ENCODE data around the gene HPGD. TPM values are rescaled to one million over a fixed set of nuclear protein-coding genes. Genes with fewer than 3 reads are reported as not detected.

HPGD gene
- total RNA-seq, 1 experiment from 2014 or later: 1.2 TPM

- in situ Hi-C loops (cut with HindIII; ENCODE audit: low pct_unique_long_range_greater_than_20kb, low sequenced_read_pairs) (no loop called here), intact Hi-C loops (cut with micrococcal nuclease; ENCODE audit: unreplicated experiment) (no loop called here)
- Histone ChIP-seq H3K27ac (ENCODE audit: low read length) (no peak overlapping the region), H3K27me3 (ENCODE audit: control insufficient read depth, insufficient read depth, low read length) (no peaks in the 10 kb centered on the region), H3K4me1 (ENCODE audit: control insufficient read depth, insufficient read depth, low read length) (no peaks in the 10 kb centered on the region), H3K36me3 (ENCODE audit: control insufficient read depth, insufficient read depth, low read length) (no peaks in the 10 kb centered on the region), H3K4me3 (ENCODE audit: low read depth in 2 of 2, low read length in 2 of 2) (no peak overlapping the region), H3K9me3 (ENCODE audit: control insufficient read depth, insufficient read depth, low read depth, low read length) (no peaks in the 10 kb centered on the region)
- BruUV-seq (replicated peaks): no TSS peak
- POLR2A ChIA-PET: no interaction called here
- TF ChIP-seq POLR2AphosphoS5 (IDR thresholded peaks at IDR 0.05; ENCODE audit: low read depth, low read length) (no peak), SIN3A (IDR thresholded peaks at IDR 0.05; ENCODE audit: borderline replicate concordance, insufficient read depth, low read depth, low read length) (no peak), CTCF (IDR thresholded peaks at IDR 0.05) (no peak)
- CTCF ChIA-PET: no interaction called here
- ATAC-seq (no peak), DNase-seq (ENCODE audit: low read depth, low spot score) (no peak)
Measured at GRCh38 chr4:174483792-174484191, 38.5 kb downstream of the HPGD start.

GRCh38 chr4:174479140-174479539 lies 43.1 kb downstream of the HPGD start:
- no peak for ATAC-seq
- intact Hi-C loops (cut with micrococcal nuclease; ENCODE audit: unreplicated experiment): no loop called here

More at GRCh38 chr4:174479140-174479539, 43.1 kb downstream of the HPGD start:
- in situ Hi-C loops (cut with HindIII; ENCODE audit: low pct_unique_long_range_greater_than_20kb, low sequenced_read_pairs): no loop called here
- Histone ChIP-seq H3K27ac (ENCODE audit: low read length) (no peak overlapping the region), H3K27me3 (ENCODE audit: control insufficient read depth, insufficient read depth, low read length) (no peaks in the 10 kb centered on the region), H3K36me3 (ENCODE audit: control insufficient read depth, insufficient read depth, low read length) (no peaks in the 10 kb centered on the region), H3K4me1 (ENCODE audit: control insufficient read depth, insufficient read depth, low read length) (no peaks in the 10 kb centered on the region), H3K4me3 (ENCODE audit: low read depth in 2 of 2, low read length in 2 of 2) (no peak overlapping the region), H3K9me3 (ENCODE audit: control insufficient read depth, insufficient read depth, low read depth, low read length) (no peaks in the 10 kb centered on the region)
- ChIA-PET POLR2A (no interaction called here), CTCF (no interaction called here)
- TF ChIP-seq POLR2AphosphoS5 (IDR thresholded peaks at IDR 0.05; ENCODE audit: low read depth, low read length) (no peak), REST (IDR thresholded peaks at IDR 0.05; ENCODE audit: insufficient read depth in 1 of 2, low read depth in 2 of 2, low read length in 1 of 2) (no peak), CTCF (IDR thresholded peaks at IDR 0.05) (no peak), SIN3A (IDR thresholded peaks at IDR 0.05; ENCODE audit: borderline replicate concordance, insufficient read depth, low read depth, low read length) (no peak), TCF7L2 (IDR thresholded peaks at IDR 0.05; ENCODE audit: low read depth, low read length) (no peak)
- BruUV-seq (replicated peaks): no TSS peak
- DNase-seq (ENCODE audit: low read depth, low spot score): no peak

Measured in Panc1 (cell line).